Measurements from ENCODE around the gene ATP8B4.
"Not testable (repeated sequence)": the region's sequence is repeated elsewhere in the genome, so short reads cannot be mapped to it uniquely, and the experiment has no call there.

ATP8B4 gene

GRCh38 chr15:50108461-50108860 lies 10.6 kb downstream of the ATP8B4 start:
- DNase-seq = no peak

GRCh38 chr15:50107591-50108408 lies 11.2 kb downstream of the ATP8B4 start:
- DNase-seq = no peak

- DNase-seq = no peak
These were observed 11.9 kb downstream of the ATP8B4 start for GRCh38 chr15:50107157-50107556.

DNA sequence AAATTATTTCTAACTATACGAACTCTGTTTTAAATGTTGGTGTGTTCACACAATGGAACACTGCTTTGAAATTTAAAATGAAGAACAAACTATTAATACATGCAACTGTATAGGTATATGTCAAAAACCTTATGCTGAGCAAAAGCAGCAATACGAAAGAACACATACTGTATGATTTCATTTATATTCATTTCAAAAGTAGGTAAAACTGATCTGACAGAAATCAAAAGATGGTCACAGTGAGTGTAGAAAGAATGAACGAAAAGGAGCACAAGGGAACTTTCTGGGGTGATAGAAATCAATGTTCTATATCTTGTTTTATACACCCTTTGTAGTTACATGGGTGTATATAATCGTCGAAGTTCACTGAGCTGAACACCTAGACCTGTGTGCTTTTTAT lies 12.6 kb downstream of the ATP8B4 start:
- no peak for DNase-seq

DNA sequence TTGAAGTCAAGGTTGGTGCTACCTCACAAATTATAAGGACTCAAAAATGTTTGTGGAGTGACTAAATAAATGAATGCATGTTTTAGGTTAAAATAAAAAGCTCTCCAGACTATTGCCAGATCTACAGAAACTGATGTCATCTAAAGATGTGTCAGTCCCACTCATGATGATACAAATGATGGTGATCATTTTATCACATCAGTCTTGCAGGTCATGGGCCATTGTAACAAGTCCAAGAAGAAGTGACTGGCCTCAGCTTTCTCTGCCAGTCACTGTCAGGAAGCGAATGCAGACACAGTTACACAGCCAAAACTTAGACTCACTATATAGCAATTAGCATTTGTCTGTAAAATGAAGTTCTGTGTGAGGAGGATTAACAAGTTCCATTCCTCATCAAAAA lies 18.5 kb downstream of the ATP8B4 start:
- no peak for DNase-seq

GRCh38 chr15:50098545-50098944 lies 20.5 kb downstream of the ATP8B4 start:
- DNase-seq = no peak

DNA sequence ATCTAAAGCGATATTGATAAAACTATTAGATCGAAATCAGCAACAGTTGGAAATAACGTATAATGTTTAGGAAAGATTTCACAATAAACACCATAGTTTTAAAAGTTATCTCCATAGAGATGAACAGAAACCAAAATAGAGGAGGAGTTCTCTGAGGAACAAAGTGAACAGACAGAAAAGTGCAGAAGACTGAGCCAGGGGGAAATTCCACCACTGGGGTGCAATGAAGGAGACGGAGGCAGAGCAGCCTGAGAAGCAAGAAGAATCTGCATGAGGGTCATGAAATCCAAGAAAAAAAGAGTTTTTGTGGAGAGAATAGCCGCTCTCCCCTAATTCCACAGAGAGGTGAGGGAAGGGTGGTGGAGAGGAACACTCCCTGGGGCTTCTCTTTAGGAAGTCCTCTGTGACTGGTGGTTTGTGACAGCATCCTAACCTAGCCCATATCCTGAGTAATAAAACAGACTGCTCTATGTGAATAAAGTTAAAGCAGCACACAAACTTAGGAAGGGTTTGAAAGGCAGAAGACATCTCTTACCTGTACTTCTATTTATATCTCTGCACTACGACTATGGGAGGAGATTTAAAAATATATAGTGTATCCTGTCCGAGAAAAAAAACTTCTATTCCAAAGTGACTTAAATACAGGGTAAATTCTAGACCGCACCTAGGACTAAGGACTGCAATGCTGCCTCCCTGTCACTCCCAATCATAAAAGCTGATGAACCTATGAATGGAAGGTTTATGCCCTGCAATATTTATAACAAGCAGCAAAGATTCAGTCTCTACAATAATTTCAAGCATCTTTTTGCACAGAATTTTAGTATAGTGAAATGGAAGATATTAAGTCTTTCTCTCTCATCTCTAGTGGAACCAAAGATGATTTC lies 22.9 kb downstream of the ATP8B4 start:
- no peak for DNase-seq

- DNase-seq = not testable (repeated sequence)
These were observed 29.6 kb downstream of the ATP8B4 start for GRCh38 chr15:50089386-50089785.

GRCh38 chr15:50084932-50085331 lies 34.1 kb downstream of the ATP8B4 start:
- DNase-seq = no peak

DNA sequence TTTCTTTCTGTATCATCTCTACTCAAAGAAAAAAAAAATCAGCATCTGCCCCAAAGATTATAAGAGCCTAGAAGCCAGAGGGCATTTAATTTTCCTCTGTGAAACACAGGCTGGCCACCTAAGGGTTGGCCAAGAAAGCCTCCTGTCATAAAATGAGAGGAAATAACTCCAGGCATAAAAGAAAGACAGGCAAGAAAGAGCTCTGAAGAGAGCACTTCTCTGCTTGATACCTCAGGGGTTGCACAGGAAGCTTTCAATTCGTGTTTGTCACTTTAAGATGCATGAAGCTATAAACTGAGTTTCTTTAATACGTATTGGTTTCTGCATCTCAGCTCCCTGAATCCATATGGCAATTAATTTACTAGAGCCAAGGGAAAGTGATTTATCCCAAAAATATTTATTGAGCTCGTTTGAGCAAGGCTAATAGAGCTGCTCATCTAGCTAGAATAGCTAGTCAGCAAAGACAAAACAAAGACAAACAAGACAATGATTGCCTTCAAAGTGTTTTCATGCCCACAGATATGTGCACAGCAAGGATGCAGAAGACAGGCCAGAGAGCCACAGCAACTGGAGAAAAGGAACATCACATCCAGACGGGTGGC lies 35.5 kb downstream of the ATP8B4 start:
- no peak for DNase-seq

GRCh38 chr15:50082066-50082465 lies 37.0 kb downstream of the ATP8B4 start:
- no peak for DNase-seq

- no peak for DNase-seq
These were observed 41.4 kb downstream of the ATP8B4 start for GRCh38 chr15:50077651-50078050.

GRCh38 chr15:50077176-50077575 lies 41.9 kb downstream of the ATP8B4 start:
- no peak for DNase-seq

GRCh38 chr15:50075319-50075718 lies 43.7 kb downstream of the ATP8B4 start:
- no peak for DNase-seq

DNA sequence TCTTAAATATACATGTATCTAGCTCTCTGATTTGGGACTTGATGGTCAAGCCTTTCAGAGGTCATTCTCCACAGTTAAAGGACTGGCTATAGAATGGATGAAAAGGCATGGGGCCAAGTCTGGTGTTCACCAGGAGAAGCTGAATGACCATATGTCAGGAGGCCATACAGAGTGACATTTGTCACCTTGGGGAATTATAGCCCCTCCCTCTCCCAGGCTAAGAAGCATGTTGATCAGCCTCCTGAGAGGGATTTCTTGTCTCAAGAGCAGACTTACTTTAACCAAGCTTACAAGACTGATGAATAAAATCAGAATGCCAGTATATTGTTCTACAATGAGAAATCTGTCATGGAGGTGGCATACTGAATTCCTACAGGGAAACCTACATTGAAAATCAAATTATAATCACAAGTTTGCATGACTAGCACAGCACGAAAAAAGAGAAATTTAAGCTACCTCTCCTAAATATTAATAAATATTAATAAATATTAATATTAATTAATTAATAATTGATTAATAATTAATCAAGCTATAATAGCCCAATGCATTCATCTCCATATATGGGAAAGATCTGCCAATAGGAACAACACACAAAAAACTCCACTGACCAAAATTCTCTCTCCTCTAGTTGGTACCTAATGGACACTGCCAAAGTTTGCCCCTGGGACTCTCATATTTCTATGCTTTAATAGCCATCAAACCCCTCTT lies 47.3 kb downstream of the ATP8B4 start:
- no peak for DNase-seq

GRCh38 chr15:50068016-50068415 lies 51.0 kb downstream of the ATP8B4 start:
- no peak for DNase-seq

DNA sequence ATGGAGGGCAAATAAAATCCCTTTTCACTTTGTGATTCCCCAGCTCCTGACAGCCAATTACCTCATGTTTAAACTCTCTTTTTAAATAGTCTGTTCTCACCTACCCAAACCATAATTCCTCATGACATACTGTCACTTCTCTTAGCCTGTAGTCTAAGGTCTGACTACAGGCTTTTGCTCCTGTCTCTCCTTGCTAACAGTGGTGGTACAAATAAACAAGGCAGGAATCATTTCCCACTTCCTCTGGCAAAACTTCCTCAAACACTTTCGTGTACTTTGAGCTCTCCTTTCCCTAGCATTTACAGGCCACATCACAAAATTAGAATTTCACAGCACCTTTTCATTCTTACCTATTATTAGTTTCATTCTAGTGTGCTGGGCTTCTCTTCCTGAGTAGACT lies 51.8 kb downstream of the ATP8B4 start:
- DNase-seq = no peak

DNA sequence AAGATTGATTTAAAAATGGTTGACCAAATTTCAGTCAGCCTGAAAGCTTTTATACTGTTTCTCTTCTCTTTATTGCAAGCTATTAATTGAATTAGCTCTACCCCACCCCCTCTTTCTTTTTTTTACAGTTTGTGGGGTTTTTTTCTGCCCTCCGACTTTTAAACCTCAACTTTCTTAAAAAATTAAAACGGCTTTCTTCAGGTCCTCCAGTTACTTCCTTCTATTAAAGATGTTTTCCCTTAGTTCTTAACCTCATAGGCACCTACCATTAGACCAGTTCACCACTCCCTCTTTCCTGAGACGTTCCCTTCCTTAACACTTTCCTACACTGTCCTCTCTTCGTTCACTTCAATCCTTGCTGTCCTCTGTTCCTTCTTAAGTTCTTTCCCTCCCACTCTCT lies 52.4 kb downstream of the ATP8B4 start:
- DNase-seq = no peak

DNA sequence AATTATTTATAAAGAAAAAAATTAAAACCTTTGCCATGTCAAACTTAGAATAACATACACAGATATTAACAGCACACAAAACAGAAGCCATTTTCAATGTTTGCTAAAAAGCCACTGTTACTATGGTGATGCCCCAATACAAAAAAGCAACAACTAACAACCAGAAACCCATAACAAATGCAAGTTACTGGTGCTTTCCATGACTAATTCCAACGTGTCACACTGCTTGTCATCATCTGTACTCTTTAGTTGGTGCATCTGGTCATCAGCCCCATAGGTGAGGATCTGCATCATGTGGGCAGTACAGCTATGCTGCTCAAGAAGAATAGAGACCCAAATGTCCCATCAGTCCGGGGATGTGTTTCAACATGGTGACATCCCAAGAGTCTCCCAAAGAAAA lies 52.8 kb downstream of the ATP8B4 start:
- no peak for DNase-seq

DNA sequence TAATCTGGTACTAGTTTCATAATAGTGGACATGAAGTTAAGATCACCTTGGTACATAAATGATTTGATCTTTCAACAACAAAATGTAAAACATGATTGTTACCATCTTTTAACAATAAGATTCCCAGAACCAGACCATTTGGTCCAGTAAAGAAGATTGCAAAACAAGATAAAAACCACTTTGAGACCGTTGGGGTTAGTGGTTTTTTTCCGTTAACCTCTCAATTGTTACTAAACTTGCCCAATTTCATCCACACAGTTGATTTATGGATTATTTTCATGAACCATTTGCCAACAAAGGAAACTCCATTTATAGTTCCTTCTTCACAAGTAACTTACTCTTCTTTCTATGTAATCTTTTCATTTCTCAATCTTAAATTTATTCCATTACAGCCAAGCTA lies 53.8 kb downstream of the ATP8B4 start:
- no peak for DNase-seq

DNA sequence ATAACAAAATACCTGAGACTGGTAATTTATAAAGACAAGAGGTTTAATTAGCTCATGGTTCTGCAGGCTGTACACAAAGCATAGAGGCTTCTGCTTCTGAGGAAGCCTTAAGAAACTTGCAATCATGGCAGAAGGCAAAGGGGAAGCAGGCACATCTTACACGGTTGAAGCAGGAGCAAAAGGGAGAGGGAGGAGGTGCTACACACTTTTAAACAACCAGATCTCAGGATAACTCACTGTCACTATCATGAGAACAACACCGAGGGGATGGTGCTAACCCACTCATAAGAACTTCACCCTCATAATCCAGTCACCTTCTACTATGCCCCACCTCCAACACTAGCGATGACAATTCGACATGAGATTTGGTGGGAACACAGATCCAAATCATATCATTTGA lies 54.4 kb downstream of the ATP8B4 start:
- no peak for DNase-seq

- no peak for DNase-seq
These were observed 55.8 kb downstream of the ATP8B4 start for GRCh38 chr15:50063226-50063625.

GRCh38 chr15:50061503-50061902 lies 57.5 kb downstream of the ATP8B4 start:
- DNase-seq = no peak
